HepG2 (cell line): ENCODE measurements around the gene SMPD3. TPM values are rescaled to one million over a fixed set of nuclear protein-coding genes. Genes with fewer than 3 reads are reported as not detected.
A peak's percentile ranks its signal among the peaks of the same experiment; 100 is the strongest.

Experiments used
- ADNP ChIP-seq: sonication (generic); formaldehyde crosslinking; IDR thresholded peaks from 2 replicates; pipeline ENCODE4 v1.4.0; 2020; ENCODE audit warnings: missing genetic modification reagents
- EP300 ChIP-seq, 3 experiments: sonication (generic) in 1 of 3; formaldehyde crosslinking in 1 of 3; IDR thresholded peaks; 2 replicates each; pipeline versions ENCODE4 v1.5.1 to v1.6.1; 2011 to 2020; ENCODE audit warnings: low read depth in 2 of 3, low read length in 2 of 3, borderline replicate concordance in 1 of 3, improper control_type of control experiment in 1 of 3, mild to moderate bottlenecking in 1 of 3, missing genetic modification reagents in 1 of 3, moderate library complexity in 1 of 3
- HNRNPUL1 ChIP-seq: fragments of 200-400 bp; formaldehyde crosslinking; IDR thresholded peaks from 2 replicates; pipeline ENCODE4 v1.6.1; 2017; ENCODE audit warnings: low read depth, mild to moderate bottlenecking, low read length, moderate library complexity
- HOXD1 ChIP-seq: sonication (generic); formaldehyde crosslinking; IDR thresholded peaks from 2 replicates; pipeline ENCODE4 v1.5.0; 2020; ENCODE audit warnings: missing genetic modification reagents
- MIER3 ChIP-seq: IDR thresholded peaks from 2 replicates; pipeline ENCODE4 v1.6.1; 2016; ENCODE audit warnings: missing compliant biosample characterization, borderline replicate concordance
- MIXL1 ChIP-seq: IDR thresholded peaks from 2 replicates; pipeline ENCODE4 v1.6.1; 2016
- NR2F6 ChIP-seq, 2 experiments: IDR thresholded peaks; 2 replicates each; pipeline ENCODE4 v1.6.1; 2016; ENCODE audit warnings: antibody characterized with exemption in 1 of 2, mild to moderate bottlenecking in 1 of 2
- THAP11 ChIP-seq: IDR thresholded peaks from 2 replicates; pipeline ENCODE4 v1.6.1; 2016; ENCODE audit warnings: missing biosample characterization, missing genetic modification reagents
- TOPORS ChIP-seq: sonication (generic); formaldehyde crosslinking; IDR thresholded peaks from 2 replicates; pipeline ENCODE4 v1.8.0; 2023; ENCODE audit warnings: mild to moderate bottlenecking, missing genetic modification reagents
- XBP1 ChIP-seq: sonication (generic); formaldehyde crosslinking; IDR thresholded peaks from 2 replicates; pipeline ENCODE4 v1.5.0; 2020; ENCODE audit warnings: missing genetic modification reagents
- ZBTB1 ChIP-seq: sonication (generic); formaldehyde crosslinking; IDR thresholded peaks from 2 replicates; pipeline ENCODE4 v1.4.0; 2020; ENCODE audit warnings: missing genetic modification reagents, borderline replicate concordance
- ZBTB20 ChIP-seq: sonication (generic); formaldehyde crosslinking; IDR thresholded peaks from 2 replicates; pipeline ENCODE4 v1.8.1; 2023; ENCODE audit warnings: missing genetic modification reagents, low read depth, mild to moderate bottlenecking, borderline replicate concordance
- ZFAT ChIP-seq: sonication (generic); formaldehyde crosslinking; conservative IDR thresholded peaks from 2 replicates; pipeline ENCODE4 v1.8.1; 2023; ENCODE audit warnings: missing genetic modification reagents, inconsistent platforms
- ZNF225 ChIP-seq: sonication (generic); formaldehyde crosslinking; IDR thresholded peaks from 2 replicates; pipeline ENCODE4 v1.4.0; 2020; ENCODE audit warnings: mild to moderate bottlenecking, missing genetic modification reagents
- ZNF335 ChIP-seq: sonication (generic); formaldehyde crosslinking; IDR thresholded peaks from 2 replicates; pipeline ENCODE4 v1.4.0; 2020; ENCODE audit warnings: missing genetic modification reagents
- ZNF33B ChIP-seq: sonication (generic); formaldehyde crosslinking; IDR thresholded peaks from 2 replicates; pipeline ENCODE4 v1.5.1; 2020; ENCODE audit warnings: mild to moderate bottlenecking, missing genetic modification reagents
- ZNF350 ChIP-seq: sonication (generic); formaldehyde crosslinking; IDR thresholded peaks from 2 replicates; pipeline ENCODE4 v1.4.0; 2020; ENCODE audit warnings: mild to moderate bottlenecking, low read depth, missing genetic modification reagents, borderline replicate concordance
- ZNF354B ChIP-seq: sonication (generic); formaldehyde crosslinking; IDR thresholded peaks from 2 replicates; pipeline ENCODE4 v1.8.0; 2022; ENCODE audit warnings: mild to moderate bottlenecking, missing genetic modification reagents
- ZNF441 ChIP-seq: sonication (generic); formaldehyde crosslinking; IDR thresholded peaks from 2 replicates; pipeline ENCODE4 v1.7.0; 2021; ENCODE audit warnings: missing genetic modification reagents, borderline replicate concordance
- ZNF484 ChIP-seq: sonication (generic); formaldehyde crosslinking; IDR thresholded peaks from 2 replicates; pipeline ENCODE4 v1.5.1; 2020; ENCODE audit warnings: mild to moderate bottlenecking, low read depth, missing genetic modification reagents, borderline replicate concordance
- ZNF496 ChIP-seq: sonication (generic); formaldehyde crosslinking; IDR thresholded peaks from 2 replicates; pipeline ENCODE4 v1.8.1; 2023; ENCODE audit warnings: mild to moderate bottlenecking, moderate library complexity, missing genetic modification reagents; ENCODE audit not compliant: insufficient replicate concordance
- ZNF510 ChIP-seq: sonication (generic); formaldehyde crosslinking; IDR thresholded peaks from 2 replicates; pipeline ENCODE4 v1.4.0; 2020; ENCODE audit warnings: low read depth, mild to moderate bottlenecking, missing genetic modification reagents
- ZNF552 ChIP-seq: sonication (generic); formaldehyde crosslinking; IDR thresholded peaks from 2 replicates; pipeline ENCODE4 v1.9.0; 2022; ENCODE audit warnings: missing genetic modification reagents, mild to moderate bottlenecking, borderline replicate concordance
- ZNF558 ChIP-seq: sonication (generic); formaldehyde crosslinking; IDR thresholded peaks from 2 replicates; pipeline ENCODE4 v1.9.0; 2022; ENCODE audit warnings: mild to moderate bottlenecking, missing genetic modification reagents, borderline replicate concordance
- ZNF615 ChIP-seq: sonication (generic); formaldehyde crosslinking; IDR thresholded peaks from 2 replicates; pipeline ENCODE4 v1.5.0; 2020; ENCODE audit warnings: mild to moderate bottlenecking, missing genetic modification reagents, borderline replicate concordance
- ZNF772 ChIP-seq: sonication (generic); formaldehyde crosslinking; IDR thresholded peaks from 2 replicates; pipeline ENCODE4 v1.5.0; 2020; ENCODE audit warnings: mild to moderate bottlenecking, missing genetic modification reagents
- ZSCAN12 ChIP-seq: sonication (generic); formaldehyde crosslinking; IDR thresholded peaks from 2 replicates; pipeline ENCODE4 v1.9.0; 2021; ENCODE audit warnings: mild to moderate bottlenecking, missing genetic modification reagents
- polyA plus RNA-seq, 8 experiments: library from polyadenylated mRNA; depleted of rRNA in 3 of 8; stranded (reverse) in 7 of 8; unstranded in 1 of 8; fragments of >200 nt; fragmentation: Illumina TruSeq in 4 of 8; extraction: Trizol in 4 of 8; gene quantifications; 2 replicates each; pipeline versions ENCODE4 v1.2.1 to v1.2.3, GENCODE V29; 2011 to 2016; ENCODE audit warnings: low read depth in 4 of 8, missing spikeins in 1 of 8, mixed read lengths in 1 of 8; ENCODE audit not compliant: insufficient read depth in 1 of 8
- total RNA-seq, 5 experiments: library from RNA; depleted of rRNA; stranded (reverse); fragments of >200 nt; fragmentation: Illumina TruSeq; extraction: Trizol; gene quantifications; 2 replicates each; pipeline ENCODE4 v1.2.3, GENCODE V29; 2016; ENCODE audit warnings: low read depth in 1 of 5
- TF ChIP-seq, protein P1 (sequence below): IDR thresholded peaks from 2 replicates; pipeline ENCODE4 v1.6.1; 2016; ENCODE audit warnings: low read depth, control low read depth
- TF ChIP-seq, protein P2 (sequence below): sonication (generic); formaldehyde crosslinking; IDR thresholded peaks from 2 replicates; pipeline ENCODE4 v1.8.0; 2022; ENCODE audit warnings: low read depth, missing genetic modification reagents

Gene SMPD3
- total and polyA plus RNA-seq, 2 of the 13 experiments (the other 11 are each of a cell fraction or from before 2014, with no cell fraction given) = 0.07 to 0.32 TPM

DNA sequence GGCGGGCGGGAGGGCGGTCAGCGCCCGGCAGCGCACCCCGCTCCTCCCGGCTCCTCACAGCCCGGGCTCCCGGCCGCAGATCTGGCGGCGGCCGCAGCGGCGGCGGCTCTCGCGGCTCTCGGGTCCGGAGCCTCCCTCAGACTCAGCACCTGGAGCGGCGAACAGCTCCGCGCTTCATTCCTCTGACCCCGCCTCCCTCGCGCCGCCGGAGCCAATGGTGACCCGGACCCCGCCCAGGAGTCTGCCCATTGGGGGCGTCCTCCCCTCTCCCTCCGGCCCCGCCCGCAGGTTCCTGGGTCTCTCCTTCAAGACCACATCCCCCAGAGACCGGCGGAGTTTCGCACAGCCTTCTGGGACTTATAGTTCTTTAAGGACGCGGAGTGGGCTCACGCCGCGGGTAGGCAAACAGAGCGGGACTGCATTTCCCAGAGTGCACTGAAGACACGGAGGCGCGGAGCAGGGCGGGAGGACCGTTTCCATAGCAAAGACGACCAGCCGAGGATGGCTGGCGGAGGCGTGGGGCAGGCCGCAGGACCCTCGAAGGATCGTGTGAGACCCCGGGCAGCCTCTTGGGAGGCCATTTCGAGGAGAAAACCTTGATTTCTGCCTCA is at the start of gene SMPD3 (continued):
- no peak for TF ChIP-seq ZNF615 (CRISPR knock-in tag)
- TF ChIP-seq ZNF484 (CRISPR knock-in tag) = no peak
- TF ChIP-seq ZBTB1 (CRISPR knock-in tag) = no peak
- TF ChIP-seq ZFAT = 0 out of 2 replicates have a peak, but pooled peaks have one; percentile 49
- TF ChIP-seq ZNF772 (CRISPR knock-in tag) = 0 out of 2 replicates have a peak, but pooled peaks have one; percentile 44
- no peak; the same call in 1 of the 2 replicates for TF ChIP-seq ZNF558 (CRISPR knock-in tag)
- peak in 1 of 2 experiments; percentile 35; a peak in 1 of 4 replicates for TF ChIP-seq EP300 (IDR thresholded peaks at IDR 0.05; ENCODE audit: low read depth in 2 of 2, low read length in 2 of 2)
- no peak for TF ChIP-seq EP300 (CRISPR knock-in tag; IDR thresholded peaks at IDR 0.05; ENCODE audit: borderline replicate concordance)
- peak; percentile 70; the same call in 1 of the 2 replicates for TF ChIP-seq XBP1 (CRISPR knock-in tag)
- TF ChIP-seq ZSCAN12 (CRISPR knock-in tag) = peak; percentile 95; the same call in 1 of the 2 replicates
- TF ChIP-seq MIXL1 (CRISPR knock-in tag) = peak; percentile 43
- no peak for TF ChIP-seq ZNF552 (CRISPR knock-in tag)
- TF ChIP-seq ZNF335 (CRISPR knock-in tag) = 0 out of 2 replicates have a peak, but pooled peaks have one; percentile 49
- TF ChIP-seq ZNF496 (CRISPR knock-in tag) = no peak
- TF ChIP-seq HOXD1 (CRISPR knock-in tag) = peak; percentile 89
- TF ChIP-seq MIER3 (CRISPR knock-in tag) = peak; percentile 90; the same call in 1 of the 2 replicates
- TF ChIP-seq TOPORS = no peak
- TF ChIP-seq ZNF33B = no peak
- no peak for TF ChIP-seq ADNP (CRISPR knock-in tag)
- TF ChIP-seq ZNF354B (CRISPR knock-in tag) = no peak
- TF ChIP-seq THAP11 (CRISPR knock-in tag) = peak; percentile 99
- TF ChIP-seq ZNF510 = peak; percentile 91
- peak; percentile 60; the same call in 1 of the 2 replicates for TF ChIP-seq ZNF350 (CRISPR knock-in tag)
- TF ChIP-seq ZNF225 (CRISPR knock-in tag) = peak; percentile 48; the same call in 1 of the 2 replicates
- no peak for TF ChIP-seq NR2F6 (IDR thresholded peaks at IDR 0.05)
- no peak for TF ChIP-seq NR2F6 (CRISPR knock-in tag; IDR thresholded peaks at IDR 0.05)
- peak; percentile 39; the same call in 1 of the 2 replicates for TF ChIP-seq ZBTB20 (CRISPR knock-in tag)
- TF ChIP-seq, protein P1, sequence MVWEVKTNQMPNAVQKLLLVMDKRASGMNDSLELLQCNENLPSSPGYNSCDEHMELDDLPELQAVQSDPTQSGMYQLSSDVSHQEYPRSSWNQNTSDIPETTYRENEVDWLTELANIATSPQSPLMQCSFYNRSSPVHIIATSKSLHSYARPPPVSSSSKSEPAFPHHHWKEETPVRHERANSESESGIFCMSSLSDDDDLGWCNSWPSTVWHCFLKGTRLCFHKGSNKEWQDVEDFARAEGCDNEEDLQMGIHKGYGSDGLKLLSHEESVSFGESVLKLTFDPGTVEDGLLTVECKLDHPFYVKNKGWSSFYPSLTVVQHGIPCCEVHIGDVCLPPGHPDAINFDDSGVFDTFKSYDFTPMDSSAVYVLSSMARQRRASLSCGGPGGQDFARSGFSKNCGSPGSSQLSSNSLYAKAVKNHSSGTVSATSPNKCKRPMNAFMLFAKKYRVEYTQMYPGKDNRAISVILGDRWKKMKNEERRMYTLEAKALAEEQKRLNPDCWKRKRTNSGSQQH (CRISPR knock-in tag) = peak; percentile 91
- peak; percentile 86; the same call in 1 of the 2 replicates for TF ChIP-seq ZNF441 (CRISPR knock-in tag)
- TF ChIP-seq, protein P2, sequence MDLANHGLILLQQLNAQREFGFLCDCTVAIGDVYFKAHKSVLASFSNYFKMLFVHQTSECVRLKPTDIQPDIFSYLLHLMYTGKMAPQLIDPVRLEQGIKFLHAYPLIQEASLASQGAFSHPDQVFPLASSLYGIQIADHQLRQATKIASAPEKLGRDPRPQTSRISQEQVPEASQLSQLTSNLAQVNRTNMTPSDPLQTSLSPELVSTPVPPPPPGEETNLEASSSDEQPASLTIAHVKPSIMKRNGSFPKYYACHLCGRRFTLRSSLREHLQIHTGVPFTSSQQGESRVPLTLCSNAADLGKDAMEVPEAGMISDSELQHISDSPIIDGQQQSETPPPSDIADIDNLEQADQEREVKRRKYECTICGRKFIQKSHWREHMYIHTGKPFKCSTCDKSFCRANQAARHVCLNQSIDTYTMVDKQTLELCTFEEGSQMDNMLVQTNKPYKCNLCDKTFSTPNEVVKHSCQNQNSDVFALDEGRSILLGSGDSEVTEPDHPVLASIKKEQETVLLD (CRISPR knock-in tag) = no peak
- no peak for TF ChIP-seq HNRNPUL1
